HG03280 (cell line): ENCODE measurements around the gene MAGEF1.

Experiments
- ATAC-seq: cut with Tn5 transposase; IDR thresholded peaks from one replicate; pipeline ENCODE4 v1.9.1; 2021; ENCODE audit warnings: mild to moderate bottlenecking, moderate library complexity; ENCODE audit not compliant: unreplicated experiment

Gene MAGEF1, protein sequence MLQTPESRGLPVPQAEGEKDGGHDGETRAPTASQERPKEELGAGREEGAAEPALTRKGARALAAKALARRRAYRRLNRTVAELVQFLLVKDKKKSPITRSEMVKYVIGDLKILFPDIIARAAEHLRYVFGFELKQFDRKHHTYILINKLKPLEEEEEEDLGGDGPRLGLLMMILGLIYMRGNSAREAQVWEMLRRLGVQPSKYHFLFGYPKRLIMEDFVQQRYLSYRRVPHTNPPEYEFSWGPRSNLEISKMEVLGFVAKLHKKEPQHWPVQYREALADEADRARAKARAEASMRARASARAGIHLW

GRCh38 chr3:184711493-184712247 lies at the start of gene MAGEF1:
MAGEF1 (minus strand) TSS chr3:184712064; CDS start chr3:184711821, 243 bp downstream.
- peak; percentile 70 for ATAC-seq

DNA sequence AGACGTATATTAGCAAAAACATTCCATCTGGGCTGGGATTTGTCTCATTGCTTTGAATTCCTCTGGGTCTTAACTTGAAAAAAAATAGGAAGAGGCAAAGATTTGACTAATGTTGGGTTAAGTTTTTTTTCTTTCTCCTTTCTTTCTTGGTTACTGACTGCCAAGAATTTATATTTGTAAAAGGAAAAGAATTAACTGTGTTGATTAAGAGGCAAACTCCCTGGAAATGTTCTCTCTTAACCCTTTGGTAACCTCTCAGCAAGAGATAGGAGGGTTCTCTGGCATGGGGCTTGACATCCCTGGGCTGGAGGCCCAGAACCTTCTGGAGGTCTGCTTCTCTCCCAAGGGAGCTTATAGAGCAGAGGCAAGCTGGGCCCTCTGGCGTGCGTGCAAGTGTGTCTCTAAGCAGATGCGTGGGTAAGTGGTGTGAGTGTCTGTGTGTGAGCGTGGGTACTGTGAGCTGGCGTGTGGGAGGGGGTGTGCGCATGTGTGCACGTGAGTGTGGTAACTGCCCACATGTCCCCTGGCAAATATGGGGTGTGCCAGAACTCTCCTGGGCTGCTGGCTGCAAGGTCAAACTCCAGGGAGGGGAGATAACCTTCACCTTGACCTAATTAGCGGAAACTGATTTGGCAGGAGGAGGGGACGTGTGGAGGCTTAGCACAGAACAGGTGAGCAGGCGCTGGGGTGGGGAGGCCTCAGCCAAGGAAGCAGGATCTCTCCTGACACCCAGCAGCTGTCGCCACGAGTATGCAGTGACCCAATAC lies 49.4 kb upstream of the MAGEF1 start:
- no peak for ATAC-seq

GRCh38 chr3:184760337-184761074 lies 48.6 kb upstream of the MAGEF1 start:
- no peak for ATAC-seq

GRCh38 chr3:184759666-184760200 lies 47.9 kb upstream of the MAGEF1 start:
- no peak for ATAC-seq

- no peak for ATAC-seq
Observed at GRCh38 chr3:184758056-184758455, 46.2 kb upstream of the MAGEF1 start.

GRCh38 chr3:184757022-184757651 lies 45.3 kb upstream of the MAGEF1 start:
- no peak for ATAC-seq

DNA sequence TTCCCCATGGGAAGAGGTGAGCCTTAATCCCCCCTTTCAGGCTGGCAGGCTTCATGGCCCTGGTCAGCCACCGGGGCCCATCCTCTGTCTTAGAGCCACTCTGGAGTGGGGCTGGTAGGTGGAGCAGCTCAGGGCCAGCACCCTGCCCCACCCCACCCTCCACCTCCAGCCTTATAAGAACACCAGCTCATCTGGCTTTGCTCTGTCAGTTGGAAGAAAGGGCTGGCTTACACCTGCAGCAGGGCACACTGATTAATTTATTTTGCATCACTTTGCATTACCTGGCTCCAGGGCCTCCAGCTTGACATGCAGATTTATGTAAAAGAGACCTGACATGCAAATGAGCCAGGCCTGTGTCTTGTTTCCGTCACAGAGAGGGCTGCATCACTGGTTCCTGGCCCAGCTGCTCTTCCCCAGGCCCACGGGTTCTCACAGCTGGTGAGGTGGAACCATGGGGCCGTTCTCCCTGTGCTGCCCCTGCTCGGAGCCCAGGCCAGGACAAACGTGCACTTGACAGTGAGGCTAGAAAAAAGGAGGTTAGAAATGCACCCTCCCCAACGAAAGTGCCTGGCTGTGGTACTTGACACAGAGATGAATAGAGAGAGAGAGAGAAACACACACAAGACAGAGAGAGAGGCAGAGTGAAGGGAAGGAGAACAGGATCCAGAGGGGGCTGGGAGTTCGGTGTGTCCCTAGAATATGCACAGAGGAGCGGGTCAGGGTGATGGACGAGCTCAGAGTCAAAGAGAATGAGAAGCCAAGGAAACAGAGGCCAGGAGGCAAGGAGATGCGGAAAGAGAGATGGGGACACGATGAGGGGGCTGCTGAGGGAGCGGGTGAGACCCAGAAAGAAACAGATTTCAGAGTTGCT lies 44.5 kb upstream of the MAGEF1 start:
- ATAC-seq, result no peak

DNA sequence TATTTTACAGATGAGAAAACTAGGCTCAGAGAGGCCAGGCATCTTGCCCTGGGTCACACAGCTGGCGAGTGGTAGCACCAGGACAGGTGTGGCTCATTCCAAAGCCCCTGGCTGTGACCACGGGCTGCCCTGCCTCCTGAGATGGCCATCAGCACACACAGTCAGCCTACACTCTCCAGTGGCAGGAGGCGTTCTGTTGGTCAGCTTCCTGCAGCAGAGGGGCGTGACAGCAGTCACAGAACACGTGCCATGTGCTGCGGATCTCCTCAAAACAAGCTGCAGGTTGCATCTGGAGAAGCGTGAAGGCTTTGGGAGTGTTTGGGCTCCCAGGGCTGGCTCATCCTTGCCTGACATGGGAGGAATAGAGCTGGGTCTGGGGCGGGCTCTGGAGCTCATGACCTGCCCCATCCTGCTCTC lies 43.5 kb upstream of the MAGEF1 start:
- ATAC-seq, result no peak

DNA sequence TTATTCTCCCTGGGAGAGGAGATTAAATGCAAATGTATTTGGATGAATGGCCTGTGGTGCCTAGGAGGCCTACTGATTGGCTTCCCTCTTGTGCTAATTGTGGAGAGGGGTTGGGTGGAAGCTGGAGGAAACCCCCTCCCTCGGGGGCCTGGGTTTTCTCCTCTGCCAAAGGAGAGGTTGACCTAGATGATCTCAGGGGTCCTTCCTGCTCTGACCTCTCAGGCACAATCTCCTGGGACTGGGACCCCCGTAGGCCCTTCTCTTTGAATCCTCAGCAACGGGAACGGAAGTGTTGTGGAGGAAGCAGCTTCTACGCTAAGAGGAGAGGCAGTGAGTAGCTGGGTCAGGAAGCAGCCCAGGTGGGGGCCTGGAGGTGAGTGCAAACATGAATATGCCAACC lies 40.5 kb upstream of the MAGEF1 start:
- ATAC-seq, result no peak

DNA sequence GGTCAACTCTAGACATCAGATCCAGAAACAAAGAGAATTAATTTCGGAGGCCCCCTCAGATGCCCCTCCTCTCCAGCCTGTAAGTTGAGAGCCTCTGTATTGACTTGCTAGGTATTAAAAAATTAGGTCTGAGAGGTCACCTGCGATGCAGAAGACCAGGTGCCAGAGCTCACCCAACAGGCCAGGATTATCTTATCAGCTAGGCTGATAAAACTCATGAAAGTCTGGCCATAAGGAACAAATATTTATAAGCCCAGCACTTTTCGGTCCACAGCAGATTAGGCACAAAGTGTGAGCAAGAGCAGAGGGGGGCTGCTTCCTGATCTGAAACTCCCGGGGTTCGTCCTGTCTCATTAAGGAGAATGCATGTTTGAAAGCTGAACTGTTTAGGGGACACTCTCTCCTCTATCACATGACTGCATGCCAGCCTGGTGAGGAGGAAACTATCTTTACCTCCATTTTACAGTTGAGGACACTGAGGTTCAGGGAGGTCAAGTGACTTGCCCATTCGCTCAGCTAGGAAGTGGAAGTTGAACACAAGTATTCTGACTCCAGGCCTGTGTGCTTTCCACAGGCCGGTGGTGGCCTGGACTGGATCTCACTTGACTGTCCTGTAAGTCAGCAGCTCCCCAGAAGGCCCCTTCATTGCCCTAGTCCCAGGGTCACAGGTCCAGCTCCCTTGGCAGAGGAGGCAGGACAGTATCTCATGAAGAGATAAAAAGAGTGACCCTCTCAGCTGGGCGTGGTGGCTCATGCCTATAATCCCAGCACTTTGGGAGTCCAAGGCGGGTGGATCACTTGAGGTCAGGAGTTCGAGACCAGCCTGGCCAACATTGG lies 39.6 kb upstream of the MAGEF1 start:
- no peak for ATAC-seq

DNA sequence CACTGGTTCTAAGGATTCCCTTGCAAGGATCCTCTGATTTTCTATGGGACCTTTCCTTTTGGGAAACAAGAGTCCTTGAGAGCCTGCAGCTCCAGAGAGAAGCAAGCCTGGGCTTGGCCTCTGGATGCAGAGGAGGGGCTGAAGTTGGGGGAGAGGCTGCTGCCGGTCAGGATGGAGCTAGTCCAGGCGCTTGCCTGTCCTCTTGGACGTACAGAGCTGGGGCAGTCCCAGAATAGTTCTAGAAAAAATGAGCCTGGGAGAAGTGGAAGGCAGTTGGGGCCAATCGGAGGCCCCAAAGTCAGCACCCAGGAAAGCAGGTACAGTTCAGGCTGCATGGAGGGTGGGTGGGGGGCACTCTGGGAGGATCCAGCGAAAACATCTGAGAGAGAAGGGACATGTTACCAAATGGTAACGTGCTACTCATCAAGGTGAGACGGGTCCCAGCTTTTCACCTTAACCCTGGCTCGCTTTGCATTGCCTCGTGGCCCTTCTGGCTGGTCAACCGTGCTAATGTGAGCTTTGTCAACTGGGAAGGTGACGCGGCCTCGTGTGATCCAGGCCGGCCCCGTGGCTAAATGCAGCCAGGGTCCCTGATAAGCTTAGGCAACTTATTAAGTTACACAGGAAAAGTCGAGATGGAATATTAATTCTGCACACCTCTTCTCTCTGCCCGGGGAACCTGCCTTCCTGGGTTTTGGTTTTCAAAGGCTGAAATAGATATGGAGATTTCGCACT lies 38.7 kb upstream of the MAGEF1 start:
- ATAC-seq, result no peak

DNA sequence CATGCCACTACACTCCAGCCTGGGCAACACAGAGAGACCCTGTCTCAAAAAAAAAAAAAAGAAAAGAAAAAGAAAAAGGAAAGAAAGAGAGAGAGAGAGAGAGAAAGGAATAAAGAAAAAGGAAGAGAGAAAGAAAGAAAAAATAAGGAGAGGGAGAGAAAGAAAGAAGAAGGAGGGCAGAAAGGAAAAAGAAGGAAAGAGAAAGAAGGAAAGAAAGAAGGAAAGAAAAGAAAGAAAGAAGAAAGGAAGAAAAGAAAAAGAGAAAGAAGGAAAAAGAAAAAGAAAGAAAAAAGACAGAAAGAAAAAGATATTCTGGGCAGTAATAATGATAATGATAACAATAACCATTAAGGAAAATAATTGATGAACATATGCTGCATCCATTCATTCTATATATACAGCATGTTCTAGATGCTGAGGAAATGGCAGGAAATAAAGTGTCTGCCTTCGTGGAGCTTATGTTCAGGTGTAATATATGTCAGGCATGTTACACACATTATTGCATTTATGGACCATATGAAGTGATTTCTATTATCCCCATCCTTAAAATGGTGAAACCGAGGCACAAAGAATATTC lies 37.4 kb upstream of the MAGEF1 start:
- no peak for ATAC-seq

DNA sequence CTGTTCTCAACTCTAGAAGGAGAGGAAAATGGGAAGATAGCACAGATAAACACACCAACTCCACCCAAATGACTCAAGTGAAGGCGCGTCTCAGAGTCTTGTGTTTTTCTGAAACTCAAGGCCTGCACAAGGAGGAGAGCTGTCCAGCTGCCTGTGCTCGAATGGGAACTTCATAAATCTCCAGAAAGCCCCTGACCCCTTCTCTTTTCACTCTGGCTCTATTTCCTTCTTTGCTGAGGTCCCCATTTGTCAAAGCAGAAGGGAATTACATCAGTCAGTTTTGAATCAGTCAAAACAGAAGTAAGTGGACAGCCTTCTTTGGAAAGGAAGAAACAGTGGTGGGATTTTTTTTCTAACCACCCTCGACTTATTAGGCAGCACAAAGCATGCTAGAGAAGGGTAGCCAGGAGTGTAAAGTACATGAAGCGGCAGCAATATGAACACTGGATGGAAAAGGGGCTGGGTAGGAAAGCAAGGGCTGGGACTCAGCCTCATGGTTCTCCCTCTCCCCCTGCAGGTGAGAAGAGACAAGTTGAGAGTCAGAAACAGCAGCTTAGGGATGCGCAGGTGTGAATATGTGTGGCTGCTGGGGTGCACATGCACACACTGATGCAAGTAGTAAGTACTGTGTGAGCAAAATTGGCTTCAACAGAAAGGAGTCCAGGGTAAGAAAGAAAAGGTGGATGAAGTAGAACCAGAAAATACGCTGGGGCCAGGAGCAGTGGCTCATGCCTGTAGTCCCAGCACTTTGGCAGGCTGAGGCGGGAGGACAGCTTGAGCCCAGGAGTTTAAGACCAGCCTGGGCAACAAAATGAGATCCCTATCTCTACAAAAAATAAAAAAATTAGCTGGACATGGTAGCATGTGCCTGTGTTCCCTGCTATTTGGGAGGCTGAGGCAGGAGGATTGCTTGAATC lies 36.6 kb upstream of the MAGEF1 start:
- ATAC-seq, result no peak

DNA sequence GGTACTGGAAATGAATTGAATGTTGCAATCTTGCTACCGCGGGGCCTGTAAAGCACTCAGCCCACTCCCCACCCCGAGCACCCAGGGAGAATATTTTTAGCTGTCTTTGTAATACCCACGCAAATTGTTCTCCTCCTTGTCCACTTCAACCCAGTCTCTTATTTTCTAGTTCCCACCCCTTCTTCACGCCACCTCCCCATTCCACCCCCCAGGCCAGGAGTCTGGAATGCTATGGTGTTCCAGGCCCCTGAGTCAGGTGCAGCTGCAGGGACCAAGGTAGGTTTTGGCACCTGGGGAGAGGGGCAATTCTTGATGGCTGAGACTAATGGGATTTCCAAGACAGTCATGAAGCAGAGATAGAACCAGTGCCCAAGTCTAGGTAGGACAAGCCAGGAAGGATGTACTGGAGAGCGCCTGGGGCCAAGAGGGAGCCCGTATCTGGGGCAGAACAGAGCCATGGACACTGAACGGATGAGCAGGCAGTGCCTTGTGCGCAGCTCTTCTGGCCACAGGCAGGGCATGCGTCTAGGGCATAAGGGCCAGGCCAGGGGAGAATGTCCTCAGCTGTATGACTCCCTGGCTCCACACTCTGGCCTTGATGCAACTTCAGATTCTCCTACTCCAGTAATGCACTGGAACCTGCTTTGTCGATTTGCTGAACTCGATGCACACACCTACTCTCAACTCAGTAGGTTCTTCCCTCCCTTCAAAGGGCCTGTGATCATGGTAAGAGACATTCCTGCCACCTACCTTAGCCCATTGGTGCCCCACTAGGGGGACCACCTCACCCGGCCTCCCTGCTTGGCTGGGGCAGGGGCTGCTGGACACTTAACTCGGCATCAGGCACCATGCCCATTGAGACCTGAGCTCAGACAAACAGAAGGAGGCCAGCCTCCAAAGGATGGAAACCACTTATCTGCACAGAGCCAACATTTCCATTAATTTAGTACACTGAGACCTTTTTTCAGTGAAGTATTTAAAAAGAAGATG lies 34.6 kb upstream of the MAGEF1 start:
- ATAC-seq, result no peak

- no peak for ATAC-seq
Observed at GRCh38 chr3:184745526-184745925, 33.7 kb upstream of the MAGEF1 start.
